Endothelial cell (in vitro differentiated cells): ENCODE results near the gene MORC2. TPM values are rescaled to one million over a fixed set of nuclear protein-coding genes. Genes with fewer than 3 reads are reported as not detected.

ENCODE experiments used
- DNase-seq: peaks from one replicate; pipeline ENCODE4 v3.0.0; 2021; ENCODE audit warnings: low spot score
- H3K27ac Mint-ChIP-seq: one replicate; pipeline ENCODE4 v1.8.0; 2021; ENCODE audit warnings: mixed read lengths, inconsistent platforms; ENCODE audit not compliant: unreplicated experiment
- H3K27me3 Mint-ChIP-seq: one replicate; pipeline ENCODE4 v1.8.0; 2021; ENCODE audit warnings: mild to moderate bottlenecking, moderate library complexity, mixed read lengths, inconsistent platforms; ENCODE audit not compliant: unreplicated experiment
- H3K36me3 Mint-ChIP-seq: one replicate; pipeline ENCODE4 v1.8.0; 2021; ENCODE audit warnings: mild to moderate bottlenecking, low read depth, mixed read lengths, inconsistent platforms; ENCODE audit not compliant: unreplicated experiment
- H3K4me1 Mint-ChIP-seq: one replicate; pipeline ENCODE4 v1.8.0; 2021; ENCODE audit warnings: mild to moderate bottlenecking, mixed read lengths, inconsistent platforms; ENCODE audit not compliant: unreplicated experiment
- H3K4me3 Mint-ChIP-seq: one replicate; pipeline ENCODE4 v1.8.0; 2021; ENCODE audit warnings: mild to moderate bottlenecking, mixed read lengths, inconsistent platforms; ENCODE audit not compliant: unreplicated experiment
- H3K9me3 Mint-ChIP-seq: one replicate; pipeline ENCODE4 v1.8.0; 2021; ENCODE audit warnings: mixed read lengths, inconsistent platforms; ENCODE audit not compliant: unreplicated experiment
- CTCF ChIP-seq: fragments of 200-600 bp; sonication (generic); IDR thresholded peaks from one replicate; pipeline ENCODE4 v1.5.0; 2021; ENCODE audit warnings: antibody characterized with exemption; ENCODE audit not compliant: unreplicated experiment
- total RNA-seq: library from RNA; stranded (reverse); fragmentation: NEBNext Ultra II Directional; extraction: Animal tissue kit (Norgen Biotek cat#: 25700); gene quantifications from one replicate; pipeline ENCODE4 v1.2.1, GENCODE V29; 2021; ENCODE audit not compliant: unreplicated experiment

The MORC2 gene
- total RNA-seq, 1 donor from 2014 or later = 56.2 TPM

DNA sequence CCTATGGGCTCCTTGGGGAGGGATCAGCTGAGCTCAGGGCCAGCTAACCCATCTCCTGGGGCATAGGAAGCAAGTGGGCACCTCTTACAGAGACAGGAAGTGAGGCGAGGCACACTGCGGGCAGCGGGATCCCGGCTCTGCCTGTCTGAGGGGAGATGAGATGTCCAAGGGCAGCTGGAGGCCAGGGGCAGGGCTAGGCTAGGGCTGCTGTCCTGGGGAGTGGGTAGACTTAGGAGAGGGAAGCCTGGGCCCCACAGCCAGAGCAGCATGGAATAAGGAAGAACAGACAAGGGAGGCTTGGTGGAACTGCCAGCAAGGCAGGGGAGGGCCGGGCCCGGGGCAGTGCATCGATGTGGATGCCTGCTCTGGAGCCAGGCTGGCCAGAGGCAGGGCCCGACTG is 76.3 kb downstream of the MORC2 start:
- Mint-ChIP-seq H3K9me3 (no peaks in the 10 kb centered on the region), H3K4me1 (no peaks in the 10 kb centered on the region), H3K27ac (no peak overlapping the region), H3K36me3 (peaks cover 23% of the 10 kb centered on the region), H3K27me3 (peaks cover 6% of the 10 kb centered on the region), H3K4me3 (no peak overlapping the region)
- TF ChIP-seq CTCF = no peak
- DNase-seq = no peak

GRCh38 chr22:30891781-30892180 is 76.8 kb downstream of the MORC2 start:
- no peaks in the 10 kb centered on the region for H3K9me3 Mint-ChIP-seq
- peaks cover 6% of the 10 kb centered on the region for H3K27me3 Mint-ChIP-seq
- no peak overlapping the region for H3K4me3 Mint-ChIP-seq
- TF ChIP-seq CTCF = no peak
- peaks cover 23% of the 10 kb centered on the region for H3K36me3 Mint-ChIP-seq
- H3K4me1 Mint-ChIP-seq = no peaks in the 10 kb centered on the region
- H3K27ac Mint-ChIP-seq = no peak overlapping the region
- DNase-seq = no peak

- no peak for TF ChIP-seq CTCF
- peaks cover 6% of the 10 kb centered on the region for H3K27me3 Mint-ChIP-seq
- no peaks in the 10 kb centered on the region for H3K4me1 Mint-ChIP-seq
- H3K9me3 Mint-ChIP-seq = no peaks in the 10 kb centered on the region
- no peak overlapping the region for H3K4me3 Mint-ChIP-seq
- H3K36me3 Mint-ChIP-seq = peaks cover 22% of the 10 kb centered on the region
- H3K27ac Mint-ChIP-seq = no peak overlapping the region
- no peak for DNase-seq
Measured at GRCh38 chr22:30891443-30891755, 77.2 kb downstream of the MORC2 start.

GRCh38 chr22:30890686-30891442 is 77.7 kb downstream of the MORC2 start:
- no peaks in the 10 kb centered on the region for H3K4me1 Mint-ChIP-seq
- no peak overlapping the region for H3K27ac Mint-ChIP-seq
- peaks cover 19% of the 10 kb centered on the region for H3K36me3 Mint-ChIP-seq
- peak; percentile 80 for TF ChIP-seq CTCF
- H3K27me3 Mint-ChIP-seq = peaks cover 6% of the 10 kb centered on the region
- peak; percentile 55 for DNase-seq
- H3K9me3 Mint-ChIP-seq = no peaks in the 10 kb centered on the region
- H3K4me3 Mint-ChIP-seq = no peak overlapping the region

DNA sequence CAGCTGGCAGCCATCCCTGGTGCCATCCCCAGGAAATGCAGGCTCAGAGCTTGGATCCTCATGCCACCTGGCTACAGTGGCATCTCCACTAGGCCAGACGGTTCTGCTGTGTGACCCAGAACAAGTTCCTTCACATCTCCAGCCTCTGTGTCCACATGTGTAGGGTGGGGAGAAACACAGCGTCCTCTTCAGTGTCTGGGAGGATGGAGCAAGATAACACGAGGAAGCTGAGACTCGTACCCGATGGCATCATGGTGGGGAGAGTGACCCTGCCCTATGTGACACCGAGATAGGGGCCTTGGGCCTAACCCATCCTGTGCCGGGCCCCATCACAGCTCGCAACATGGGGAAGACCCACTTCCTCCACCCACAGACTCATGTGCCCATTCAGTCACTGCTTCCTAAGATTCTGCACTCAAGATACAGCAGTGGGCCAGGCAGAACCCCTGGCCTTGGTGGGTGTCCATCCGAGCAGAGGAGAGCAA is 78.5 kb downstream of the MORC2 start:
- H3K9me3 Mint-ChIP-seq = no peaks in the 10 kb centered on the region
- no peak overlapping the region for H3K27ac Mint-ChIP-seq
- no peak overlapping the region for H3K4me3 Mint-ChIP-seq
- no peaks in the 10 kb centered on the region for H3K4me1 Mint-ChIP-seq
- no peak for TF ChIP-seq CTCF
- H3K36me3 Mint-ChIP-seq = peaks cover 18% of the 10 kb centered on the region
- H3K27me3 Mint-ChIP-seq = peaks cover 6% of the 10 kb centered on the region
- DNase-seq = no peak
